NCI-H345 treated with DMSO at 0.1 percent for 48 hours (cell line): ENCODE measurements around the gene TNIK.

ENCODE experiments used
- DNase-seq: peaks from one replicate; lab custom pipeline; 2025; ENCODE audit not compliant: unreplicated experiment; lab: John Stamatoyannopoulos, UW

The TNIK gene

GRCh38 chr3:171366043-171366442 lies 94.2 kb downstream of the TNIK start:
- DNase-seq, result no peak

GRCh38 chr3:171365489-171365888 lies 94.7 kb downstream of the TNIK start:
- DNase-seq, result no peak

GRCh38 chr3:171364500-171364899 lies 95.7 kb downstream of the TNIK start:
- DNase-seq, result no peak

- DNase-seq, result no peak
These were observed 97.0 kb downstream of the TNIK start for GRCh38 chr3:171363202-171363601.

GRCh38 chr3:171362575-171362974 lies 97.6 kb downstream of the TNIK start:
- DNase-seq, result no peak

GRCh38 chr3:171358881-171359198 lies 101.4 kb downstream of the TNIK start:
- DNase-seq, result no peak

- DNase-seq, result no peak
These were observed 101.9 kb downstream of the TNIK start for GRCh38 chr3:171358181-171358880.

- DNase-seq, result no peak
These were observed 102.5 kb downstream of the TNIK start for GRCh38 chr3:171357721-171358120.

GRCh38 chr3:171356251-171356650 lies 104.0 kb downstream of the TNIK start:
- no peak for DNase-seq

- no peak for DNase-seq
These were observed 105.3 kb downstream of the TNIK start for GRCh38 chr3:171354706-171355582.

- DNase-seq, result no peak
These were observed 106.0 kb downstream of the TNIK start for GRCh38 chr3:171354049-171354705.

GRCh38 chr3:171353423-171353822 lies 106.8 kb downstream of the TNIK start:
- no peak for DNase-seq

GRCh38 chr3:171352387-171352935 lies 107.7 kb downstream of the TNIK start:
- DNase-seq, result no peak

GRCh38 chr3:171351676-171352075 lies 108.5 kb downstream of the TNIK start:
- no peak for DNase-seq

GRCh38 chr3:171350364-171350763 lies 109.8 kb downstream of the TNIK start:
- DNase-seq, result no peak

GRCh38 chr3:171349392-171349791 lies 110.8 kb downstream of the TNIK start:
- no peak for DNase-seq

- no peak for DNase-seq
These were observed 112.1 kb downstream of the TNIK start for GRCh38 chr3:171348121-171348520.

GRCh38 chr3:171347301-171348039 lies 112.7 kb downstream of the TNIK start:
- no peak for DNase-seq

- no peak for DNase-seq
These were observed 113.5 kb downstream of the TNIK start for GRCh38 chr3:171346582-171347300.

GRCh38 chr3:171346019-171346418 lies 114.2 kb downstream of the TNIK start:
- DNase-seq, result no peak
